Panc1 (cell line): ENCODE data around the gene ACSBG1.

Source experiments
- CTCF ChIP-seq: fragments of 450-650 bp; IDR thresholded peaks from 2 replicates; pipeline ENCODE4 v1.5.1; 2017; ENCODE audit warnings: mild to moderate bottlenecking
- POLR2AphosphoS5 ChIP-seq: IDR thresholded peaks from 2 replicates; pipeline ENCODE4 v1.6.1; 2012; ENCODE audit warnings: mild to moderate bottlenecking, low read depth, low read length, moderate library complexity
- REST ChIP-seq, 2 experiments: IDR thresholded peaks; 2 replicates each; pipeline ENCODE4 v1.6.1; 2011 to 2012; ENCODE audit warnings: low read depth in 2 of 2, control low read depth in 1 of 2, low read length in 1 of 2, mild to moderate bottlenecking in 1 of 2, moderate library complexity in 1 of 2; ENCODE audit not compliant: insufficient read depth in 1 of 2

- TF ChIP-seq CTCF (no peak), REST (IDR thresholded peaks at IDR 0.05; ENCODE audit: insufficient read depth in 1 of 2, low read depth in 2 of 2, low read length in 1 of 2) (no peak), POLR2AphosphoS5 (no peak)
Measured at GRCh38 chr15:78179286-78179840, 55.0 kb downstream of the ACSBG1 start.
